Spleen (tissue), 7 donors: Measurements from ENCODE around the gene FAM120B.

Experiments
- POLR2A ChIP-seq, 3 donors: fragments of 450-650 bp; IDR thresholded peaks; one replicate each; pipeline ENCODE4 v1.5.1; 2017; ENCODE audit warnings: antibody characterized with exemption in 3 of 3, mild to moderate bottlenecking in 1 of 3
- TF ChIP-seq, protein P1 (sequence below), 11 experiments: fragments of 200-600 bp in 7 of 11; fragments of 450-650 bp in 4 of 11; sonication (generic) in 4 of 11; IDR thresholded peaks in 8 of 11; conservative IDR thresholded peaks in 3 of 11; 1 replicate in 7 of 11; 2 replicates in 4 of 11; pipeline versions ENCODE4 v1.4.0 to v1.8.0; 2016 to 2021; ENCODE audit warnings: antibody characterized with exemption in 11 of 11, inconsistent platforms in 4 of 11, mild to moderate bottlenecking in 1 of 11
- donor health status: DM: no; HTN: no; CAD: no; lungs with moderate emphysema.
- donor health status: DM: no; HTN: no; CAD: no.
- donor health status: DM: no; HTN: no; CAD: no.

DNA sequence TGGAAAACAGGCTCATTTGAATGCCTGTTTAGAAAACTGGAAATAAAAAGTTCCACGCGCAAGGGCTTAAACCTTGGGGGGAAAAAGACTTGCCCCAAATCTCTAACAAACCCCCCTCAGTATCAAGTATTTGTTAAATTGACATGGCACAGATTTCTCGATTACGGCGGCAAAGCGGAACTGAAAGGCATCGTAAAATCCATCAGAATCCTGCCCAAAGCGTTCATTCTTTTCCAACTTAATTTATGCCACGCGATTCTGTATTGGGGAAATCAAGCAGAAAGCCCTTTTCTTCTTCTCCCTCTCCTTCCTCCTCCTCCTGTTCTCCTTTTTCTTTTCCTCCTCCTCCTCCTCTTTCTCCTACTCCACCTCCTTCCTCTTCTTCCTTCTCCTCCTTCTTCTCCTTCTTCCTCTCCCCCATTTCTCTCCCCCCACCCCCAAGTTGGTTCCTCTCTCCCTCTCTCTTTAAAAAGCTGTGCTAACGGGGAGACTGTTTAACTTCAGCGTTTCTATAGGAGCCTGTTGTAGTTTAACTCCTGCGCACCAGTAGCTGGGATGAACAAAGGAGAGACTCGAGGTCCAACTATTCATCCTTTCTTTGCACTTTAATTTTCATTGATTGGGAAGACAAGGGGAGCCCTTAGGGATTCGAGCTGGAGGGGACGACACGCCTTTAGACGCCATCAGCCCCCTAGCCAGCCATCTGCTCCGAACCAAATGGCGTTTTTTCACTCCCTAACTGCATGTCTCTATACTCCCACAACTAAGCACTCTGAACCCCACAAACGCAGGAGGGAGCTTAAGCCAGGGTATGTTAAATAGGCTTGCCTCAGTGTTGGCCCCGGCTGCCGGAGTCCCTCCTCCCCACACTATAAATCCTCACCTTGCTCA, 13.0 kb upstream of the FAM120B start:
- TF ChIP-seq POLR2A (IDR thresholded peaks at IDR 0.05): no peak
- TF ChIP-seq, protein P1, sequence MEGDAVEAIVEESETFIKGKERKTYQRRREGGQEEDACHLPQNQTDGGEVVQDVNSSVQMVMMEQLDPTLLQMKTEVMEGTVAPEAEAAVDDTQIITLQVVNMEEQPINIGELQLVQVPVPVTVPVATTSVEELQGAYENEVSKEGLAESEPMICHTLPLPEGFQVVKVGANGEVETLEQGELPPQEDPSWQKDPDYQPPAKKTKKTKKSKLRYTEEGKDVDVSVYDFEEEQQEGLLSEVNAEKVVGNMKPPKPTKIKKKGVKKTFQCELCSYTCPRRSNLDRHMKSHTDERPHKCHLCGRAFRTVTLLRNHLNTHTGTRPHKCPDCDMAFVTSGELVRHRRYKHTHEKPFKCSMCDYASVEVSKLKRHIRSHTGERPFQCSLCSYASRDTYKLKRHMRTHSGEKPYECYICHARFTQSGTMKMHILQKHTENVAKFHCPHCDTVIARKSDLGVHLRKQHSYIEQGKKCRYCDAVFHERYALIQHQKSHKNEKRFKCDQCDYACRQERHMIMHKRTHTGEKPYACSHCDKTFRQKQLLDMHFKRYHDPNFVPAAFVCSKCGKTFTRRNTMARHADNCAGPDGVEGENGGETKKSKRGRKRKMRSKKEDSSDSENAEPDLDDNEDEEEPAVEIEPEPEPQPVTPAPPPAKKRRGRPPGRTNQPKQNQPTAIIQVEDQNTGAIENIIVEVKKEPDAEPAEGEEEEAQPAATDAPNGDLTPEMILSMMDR (IDR thresholded peaks at IDR 0.05 in 8 of 11, conservative IDR thresholded peaks at IDR 0.05 in 3 of 11): no peak
